ENCODE data around the gene UEVLD. TPM values are rescaled to one million over a fixed set of nuclear protein-coding genes. Genes with fewer than 3 reads are reported as not detected.

Gene UEVLD
- total RNA-seq, 4 donors from 2014 or later: 19.5 to 37.9 (median 35.4) TPM

DNA sequence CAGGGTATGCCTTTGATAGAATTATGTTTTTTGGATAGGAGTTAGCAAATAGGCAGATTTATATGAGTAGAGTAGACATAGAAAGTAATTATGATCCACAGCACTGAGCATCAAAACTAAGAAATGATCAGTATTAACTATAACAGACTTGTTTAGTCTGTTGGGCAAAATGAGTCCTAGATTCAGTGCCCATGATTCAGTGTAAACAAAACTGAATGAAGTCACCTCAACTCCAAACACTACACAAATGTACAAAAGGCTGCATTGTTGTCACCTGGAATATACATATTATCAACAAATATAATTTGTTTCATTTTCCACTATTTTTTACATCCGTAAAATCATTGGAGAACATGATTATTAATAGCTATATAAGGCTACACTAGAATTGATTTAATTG, 6.7 kb downstream of the UEVLD start:
- H3K27ac ChIP-seq: no peak overlapping the region
- TF ChIP-seq POLR2A (IDR thresholded peaks at IDR 0.05) (no peak), CTCF (IDR thresholded peaks at IDR 0.05) (no peak)
- intact Hi-C loops (cut with DNase I): loop anchor here (10.0 kb wide), 1 partner anchor 53 kb away; the partner anchor contains the start of gene SPTY2D1

DNA sequence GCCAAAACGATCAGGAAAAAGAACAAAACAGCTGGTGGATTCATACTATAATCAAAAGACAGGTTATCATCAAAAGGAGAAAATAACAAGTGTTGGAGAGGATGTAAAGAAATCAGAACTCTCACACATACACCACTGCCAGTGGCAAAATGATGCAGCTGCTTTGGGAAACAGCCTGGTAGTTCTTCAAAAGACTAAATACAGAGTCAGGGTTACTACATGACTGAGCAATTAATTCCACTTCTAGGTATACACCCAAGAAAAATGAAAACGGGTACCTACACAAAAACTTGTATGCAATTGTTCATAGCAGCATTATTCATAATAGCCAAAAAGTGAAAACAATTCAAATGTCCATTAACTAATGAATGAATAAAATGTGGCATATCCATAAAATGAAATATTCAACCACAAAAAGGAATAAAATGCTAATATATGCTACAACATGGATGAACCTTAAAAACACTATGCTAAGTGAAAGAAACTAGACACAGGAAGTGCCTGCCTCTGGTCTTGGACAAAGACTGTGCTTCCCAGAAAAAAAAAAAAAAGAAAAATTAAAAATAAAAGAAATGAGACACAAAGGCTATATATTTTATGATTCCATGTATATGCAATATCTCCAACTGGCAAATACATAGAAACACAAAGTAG, 8.3 kb downstream of the UEVLD start:
- DNase-seq: no peak
- Histone ChIP-seq H3K4me3 (replicated peaks in 1 of 3) (no peak overlapping the region), H3K9me3 (no peaks in the 10 kb centered on the region), H3K27ac (no peak overlapping the region), H3K27me3 (no peaks in the 10 kb centered on the region), H3K4me1 (no peaks in the 10 kb centered on the region), H3K36me3 (peaks cover 8 to 10% of the 10 kb centered on the region in 2 donors)
- no peak for TF ChIP-seq POLR2A (IDR thresholded peaks at IDR 0.05)
- TF ChIP-seq CTCF (IDR thresholded peaks at IDR 0.05): no peak
- 88 to 95% methylated on average over 2 of the region's 2 CpGs for WGBS, 2 donors
- intact Hi-C loops (cut with DNase I): loop anchor here (10.0 kb wide), 1 partner anchor 55 kb away; the partner anchor contains the start of gene SPTY2D1

More for the DNA sequence above, 6.7 kb downstream of the UEVLD start:
- H3K9me3 ChIP-seq: no peaks in the 10 kb centered on the region
- H3K4me1 ChIP-seq: no peaks in the 10 kb centered on the region
- 90 to 98% methylated on average over 1 of the region's 1 CpG for WGBS, 2 donors
- H3K27me3 ChIP-seq: no peaks in the 10 kb centered on the region
- peaks cover 5% of the 10 kb centered on the region in 2 donors for H3K36me3 ChIP-seq
- no peak overlapping the region for H3K4me3 ChIP-seq (replicated peaks in 1 of 3)
- no peak for DNase-seq

DNA sequence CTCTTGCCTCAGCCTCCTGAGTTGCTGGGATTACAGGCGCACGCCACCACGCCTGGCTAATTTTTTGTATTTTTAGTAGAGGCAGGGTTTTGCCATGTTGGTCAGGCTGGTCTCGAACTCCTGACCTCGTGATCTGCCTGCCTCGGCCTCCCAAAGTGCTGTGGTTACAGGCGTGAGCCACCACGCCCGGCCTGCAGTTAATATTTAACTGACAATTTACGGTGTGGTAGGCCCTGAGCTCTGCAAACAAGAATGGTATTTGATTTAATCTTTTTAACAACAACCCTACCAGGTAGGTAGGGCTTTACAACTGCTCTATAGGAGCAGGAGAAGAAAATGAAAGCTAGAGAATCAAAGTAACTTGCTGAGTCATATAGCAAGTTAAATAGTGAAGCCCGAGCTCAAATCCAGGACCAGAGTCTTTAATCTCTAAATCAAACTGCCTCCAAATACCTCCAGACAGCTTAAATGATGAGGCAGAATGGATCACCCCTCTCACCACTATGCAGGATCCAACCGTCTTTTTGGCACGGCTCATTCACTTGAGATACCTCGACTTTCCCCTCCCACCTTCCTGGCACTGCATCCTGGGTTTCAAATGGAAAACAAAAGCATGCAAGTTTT, 9.4 kb downstream of the UEVLD start:
- H3K4me1 ChIP-seq: no peaks in the 10 kb centered on the region
- intact Hi-C loops (cut with DNase I): no loop called here
- H3K9me3 ChIP-seq: no peaks in the 10 kb centered on the region
- H3K27ac ChIP-seq: no peak overlapping the region
- DNase-seq: no peak
- 88 to 91% methylated on average over 14 of the region's 14 CpGs for WGBS, 2 donors
- TF ChIP-seq POLR2A (IDR thresholded peaks at IDR 0.05) (no peak), CTCF (IDR thresholded peaks at IDR 0.05) (no peak)
- H3K4me3 ChIP-seq (replicated peaks in 1 of 3): no peak overlapping the region
- peaks cover 10 to 19% of the 10 kb centered on the region in 2 donors for H3K36me3 ChIP-seq
- H3K27me3 ChIP-seq: no peaks in the 10 kb centered on the region

GRCh38 chr11:18575361-18575760, 13.2 kb downstream of the UEVLD start:
- Histone ChIP-seq H3K27me3 (no peaks in the 10 kb centered on the region), H3K27ac (no peak overlapping the region), H3K9me3 (no peaks in the 10 kb centered on the region), H3K4me1 (no peaks in the 10 kb centered on the region), H3K4me3 (replicated peaks in 1 of 3) (no peak overlapping the region), H3K36me3 (peaks cover 10 to 28% of the 10 kb centered on the region in 2 donors)
- TF ChIP-seq POLR2A (IDR thresholded peaks at IDR 0.05) (no peak), CTCF (IDR thresholded peaks at IDR 0.05) (no peak)
- intact Hi-C loops (cut with DNase I): no loop called here
- 78 to 85% methylated on average over 1 of the region's 1 CpG for WGBS, 2 donors
- no peak for DNase-seq

- no peak overlapping the region for H3K4me3 ChIP-seq (replicated peaks in 1 of 3)
- intact Hi-C loops (cut with DNase I): no loop called here
- no peak overlapping the region for H3K27ac ChIP-seq
- H3K27me3 ChIP-seq: no peaks in the 10 kb centered on the region
- TF ChIP-seq POLR2A (IDR thresholded peaks at IDR 0.05) (no peak), CTCF (IDR thresholded peaks at IDR 0.05) (no peak)
- H3K9me3 ChIP-seq: no peaks in the 10 kb centered on the region
- H3K36me3 ChIP-seq: peaks cover 18 to 22% of the 10 kb centered on the region in 2 donors
- no peaks in the 10 kb centered on the region for H3K4me1 ChIP-seq
- no peak for DNase-seq
- WGBS, 2 donors: 96% methylated on average over 3 of the region's 3 CpGs
Observed at GRCh38 chr11:18567081-18567480, 21.5 kb downstream of the UEVLD start.
